SK-N-SH (cell line): ENCODE results near the gene QSER1. TPM values are rescaled to one million over a fixed set of nuclear protein-coding genes. Genes with fewer than 3 reads are reported as not detected.

Experiments
- CTCF ChIA-PET: fragments of 300-600, 350-600 bp; formaldehyde crosslinking; extraction: SDS; loops from one replicate; lab custom pipeline; 2021; lab: Yijun Ruan, JAX
- POLR2A ChIA-PET: fragments of 350-600 bp; sonication (Branson Sonifier 250); formaldehyde crosslinking; extraction: SDS; loops from one replicate; lab custom pipeline; 2020; ENCODE audit warnings: antibody characterized with exemption, inconsistent platforms; lab: Yijun Ruan, JAX
- DNase-seq: peaks from one replicate; pipeline ENCODE4 v3.0.0; 2012
- H2AFZ ChIP-seq: fragments of 200-600 bp; sonication (generic); 2 replicates; pipeline ENCODE4 v1.8.1; 2016; ENCODE audit warnings: antibody characterized with exemption, mild to moderate bottlenecking, low read depth
- H3F3A ChIP-seq: fragments of 200-600 bp; sonication (generic); replicated peaks from 2 replicates; pipeline ENCODE3; 2016; ENCODE audit warnings: antibody characterized with exemption, mild to moderate bottlenecking; ENCODE audit not compliant: insufficient read depth
- H3K27ac ChIP-seq, 2 experiments: fragments of 200-500 bp in 1 of 2; fragments of 200-600 bp in 1 of 2; sonication (Bioruptor generic) in 1 of 2; sonication (generic), shearing (Covaris generic) in 1 of 2; 2 replicates each; pipeline versions ENCODE4 v1.5.1 to v1.6.1; 2014 to 2016; ENCODE audit warnings: low read depth in 2 of 2, inconsistent platforms in 1 of 2, low read length in 1 of 2, mild to moderate bottlenecking in 1 of 2, mixed read lengths in 1 of 2
- H3K27me3 ChIP-seq: fragments of 200-600 bp; sonication (generic), shearing (Covaris generic); 2 replicates; pipeline ENCODE4 v1.6.1; 2016; ENCODE audit warnings: mixed run types; ENCODE audit not compliant: insufficient read depth
- H3K36me3 ChIP-seq, 2 experiments: fragments of 200-500 bp in 1 of 2; fragments of 200-600 bp in 1 of 2; sonication (Bioruptor generic) in 1 of 2; sonication (generic) in 1 of 2; replicated peaks in 1 of 2; 2 replicates each; pipeline versions ENCODE3 to v1.5.1; 2014 to 2016; ENCODE audit warnings: low read length in 1 of 2, mild to moderate bottlenecking in 1 of 2; ENCODE audit not compliant: insufficient read depth in 2 of 2, control insufficient read depth in 1 of 2
- H3K4me1 ChIP-seq, 2 experiments: fragments of 200-500 bp in 1 of 2; fragments of 200-600 bp in 1 of 2; sonication (Bioruptor generic) in 1 of 2; sonication (generic), shearing (Covaris generic) in 1 of 2; 2 replicates each; pipeline versions ENCODE4 v1.5.1 to v1.6.1; 2014 to 2016; ENCODE audit warnings: low read depth in 1 of 2, low read length in 1 of 2, mixed run types in 1 of 2; ENCODE audit not compliant: insufficient read depth in 2 of 2, control insufficient read depth in 1 of 2
- H3K4me2 ChIP-seq: fragments of 200-600 bp; sonication (generic), shearing (Covaris generic); 2 replicates; pipeline ENCODE4 v1.6.1; 2017; ENCODE audit warnings: mixed run types
- H3K4me3 ChIP-seq, 2 experiments: fragments of 200-500 bp in 1 of 2; fragments of 200-600 bp in 1 of 2; sonication (Bioruptor generic) in 1 of 2; sonication (generic), shearing (Covaris generic) in 1 of 2; 2 replicates each; pipeline versions ENCODE4 v1.5.1 to v1.8.1; 2014 to 2016; ENCODE audit warnings: low read depth in 2 of 2, inconsistent platforms in 1 of 2, low read length in 1 of 2, mild to moderate bottlenecking in 1 of 2, mixed read lengths in 1 of 2, moderate library complexity in 1 of 2
- H3K79me2 ChIP-seq: fragments of 200-600 bp; sonication (generic); 2 replicates; pipeline ENCODE4 v1.8.1; 2017; ENCODE audit warnings: mild to moderate bottlenecking; ENCODE audit not compliant: insufficient read depth
- H3K9ac ChIP-seq: fragments of 200-600 bp; sonication (generic); 2 replicates; pipeline ENCODE4 v1.6.1; 2017; ENCODE audit warnings: mixed run types
- H3K9me2 ChIP-seq: fragments of 200-600 bp; sonication (generic); 2 replicates; pipeline ENCODE4 v1.6.1; 2017; ENCODE audit warnings: mixed run types
- H3K9me3 ChIP-seq: fragments of 200-600 bp; sonication (generic); 2 replicates; pipeline ENCODE4 v1.6.1; 2017; ENCODE audit warnings: mixed run types, mild to moderate bottlenecking, moderate library complexity
- H4K20me1 ChIP-seq: fragments of 200-600 bp; sonication (generic); 2 replicates; pipeline ENCODE4 v1.6.1; 2017; ENCODE audit warnings: mild to moderate bottlenecking, mixed run types; ENCODE audit not compliant: insufficient read depth
- CHD2 ChIP-seq: fragments of 150-350 bp; IDR thresholded peaks from 2 replicates; pipeline ENCODE4 v1.6.1; 2018; ENCODE audit warnings: low read length; ENCODE audit not compliant: partially characterized antibody
- CTCF ChIP-seq: fragments of 200-600 bp; sonication (generic); IDR thresholded peaks from 2 replicates; pipeline ENCODE4 v1.6.1; 2017; ENCODE audit warnings: antibody characterized with exemption, mild to moderate bottlenecking, moderate library complexity
- EP300 ChIP-seq, 2 experiments: IDR thresholded peaks; 2 replicates each; pipeline versions ENCODE4 v1.4.0 to v1.6.1; 2012; ENCODE audit warnings: borderline replicate concordance in 1 of 2, low read depth in 1 of 2, low read length in 1 of 2
- FOSL2 ChIP-seq: IDR thresholded peaks from 2 replicates; pipeline ENCODE4 v1.4.0; 2012; ENCODE audit warnings: low read depth, mild to moderate bottlenecking, moderate library complexity, borderline replicate concordance
- FOXJ3 ChIP-seq: sonication (generic); formaldehyde crosslinking; IDR thresholded peaks from 2 replicates; pipeline ENCODE4 v1.5.1; 2020; ENCODE audit warnings: mild to moderate bottlenecking, missing genetic modification reagents
- GABPA ChIP-seq: IDR thresholded peaks from 2 replicates; pipeline ENCODE4 v1.4.0; 2012; ENCODE audit warnings: low read depth, mild to moderate bottlenecking
- MXI1 ChIP-seq: IDR thresholded peaks from 2 replicates; pipeline ENCODE4 v1.6.1; 2012; ENCODE audit warnings: mild to moderate bottlenecking, low read depth, low read length, improper control_type of control experiment
- NRF1 ChIP-seq: IDR thresholded peaks from 2 replicates; pipeline ENCODE4 v1.6.1; 2012; ENCODE audit warnings: low read depth, mild to moderate bottlenecking, low read length
- PBX3 ChIP-seq: IDR thresholded peaks from 2 replicates; pipeline ENCODE4; 2012
- RCOR1 ChIP-seq: fragments of 150-350 bp; IDR thresholded peaks from 2 replicates; pipeline ENCODE4 v1.6.1; 2017; ENCODE audit warnings: antibody characterized with exemption, low read length
- RFX5 ChIP-seq: IDR thresholded peaks from 2 replicates; pipeline ENCODE4 v1.6.1; 2012; ENCODE audit warnings: mild to moderate bottlenecking, improper control_type of control experiment, low read length
- RXRA ChIP-seq: IDR thresholded peaks from 2 replicates; pipeline ENCODE4 v1.4.0; 2012; ENCODE audit warnings: low read depth, mild to moderate bottlenecking, borderline replicate concordance
- SIN3A ChIP-seq: IDR thresholded peaks from 2 replicates; pipeline ENCODE4 v1.6.1; 2012; ENCODE audit warnings: low read depth, mild to moderate bottlenecking, low read length, moderate library complexity, borderline replicate concordance
- SMC3 ChIP-seq: IDR thresholded peaks from 2 replicates; pipeline ENCODE4 v1.6.1; 2012; ENCODE audit warnings: low read depth, low read length, improper control_type of control experiment
- TCF12 ChIP-seq: IDR thresholded peaks from 2 replicates; pipeline ENCODE4 v1.4.0; 2012
- TEAD4 ChIP-seq: IDR thresholded peaks from 2 replicates; pipeline ENCODE4 v1.4.0; 2012; ENCODE audit warnings: mild to moderate bottlenecking, borderline replicate concordance; ENCODE audit not compliant: insufficient read depth
- USF1 ChIP-seq: IDR thresholded peaks from 2 replicates; pipeline ENCODE4 v1.4.0; 2012; ENCODE audit warnings: low read depth, borderline replicate concordance
- USF2 ChIP-seq: fragments of 150-350 bp; IDR thresholded peaks from 2 replicates; pipeline ENCODE4 v1.6.1; 2017; ENCODE audit warnings: antibody characterized with exemption, low read length, low read depth, borderline replicate concordance
- YY1 ChIP-seq: IDR thresholded peaks from 2 replicates; pipeline ENCODE4 v1.4.0; 2012; ENCODE audit warnings: low read depth, mild to moderate bottlenecking
- WGBS: methylation state at CpG from one replicate; pipeline ENCODE4 v1.1.6; 2017; ENCODE audit warnings: low lambda C conversion rate; 5-methylcytosine and 5-hydroxymethylcytosine counted together
- polyA plus RNA-seq, 3 experiments: library from polyadenylated mRNA; depleted of rRNA; stranded (reverse); fragments of >200 nt; gene quantifications; 2 replicates each; pipeline ENCODE4 v1.2.3, GENCODE V29; 2012

QSER1 gene
- polyA plus RNA-seq, 1 of the 3 experiments (the other 2 are of a cell fraction): 4.2 TPM

- peaks cover 100% of the 10 kb centered on the region for H3K79me2 ChIP-seq
- no peak overlapping the region for H3K9ac ChIP-seq
- 93% methylated on average over 7 of the region's 7 CpGs for WGBS
- H4K20me1 ChIP-seq: 0 out of 2 replicates have a peak, but pooled peaks cover 5% of the 10 kb centered on the region
- H3K36me3 ChIP-seq: no peaks in the 10 kb centered on the region
- no peak overlapping the region for H3K27ac ChIP-seq
- H3K9me3 ChIP-seq: no peaks in the 10 kb centered on the region
- no peak for TF ChIP-seq RCOR1
- TF ChIP-seq YY1: no peak
- no peak for TF ChIP-seq FOXJ3
- ChIA-PET CTCF (interaction anchor here (1.1 kb wide), 1 partner anchor 20 kb away, joined by 4 read pairs; the partner anchor contains the start of gene QSER1), POLR2A (interaction anchor here (1.7 kb wide), 1 partner anchor 20 kb away, joined by 3 read pairs; no protein-coding TSS in a partner anchor)
- H3K9me2 ChIP-seq: no peaks in the 10 kb centered on the region
- DNase-seq: no peak
- no peak overlapping the region for H3K4me2 ChIP-seq
- no peak overlapping the region for H2AFZ ChIP-seq
- H3K27me3 ChIP-seq: no peaks in the 10 kb centered on the region
- no peak overlapping the region for H3K4me3 ChIP-seq
- H3K4me1 ChIP-seq: peaks cover 0 to 6% of the 10 kb centered on the region in 2 experiments; a peak in 1 of 4 replicates
- H3F3A ChIP-seq: no peaks in the 10 kb centered on the region
Measured at GRCh38 chr11:32913445-32913844, 20.8 kb downstream of the QSER1 start.

GRCh38 chr11:32916361-32916760 lies 23.8 kb downstream of the QSER1 start:
- Histone ChIP-seq H4K20me1 (no peaks in the 10 kb centered on the region), H3K4me2 (no peak overlapping the region), H3F3A (no peaks in the 10 kb centered on the region), H3K9ac (no peak overlapping the region), H3K27ac (no peak overlapping the region), H3K9me2 (no peaks in the 10 kb centered on the region)
- POLR2A ChIA-PET: no interaction called here
- TF ChIP-seq CTCF (no peak), GABPA (no peak), SMC3 (no peak), EP300 (IDR thresholded peaks at IDR 0.05; ENCODE audit: borderline replicate concordance in 1 of 2, low read depth in 1 of 2, low read length in 1 of 2) (no peak), TEAD4 (no peak), USF1 (no peak), RXRA (no peak), NRF1 (no peak), MXI1 (no peak), RFX5 (no peak), RCOR1 (no peak), FOSL2 (no peak), TCF12 (no peak), YY1 (no peak), CHD2 (no peak), SIN3A (no peak), PBX3 (no peak), USF2 (no peak)
- TF ChIP-seq, all 33 proteins: peak for 0
- DNase-seq: no peak
- CTCF ChIA-PET: no interaction called here
- Histone ChIP-seq H2AFZ (no peak overlapping the region), H3K4me1 (peaks cover 0 to 7% of the 10 kb centered on the region in 2 experiments; a peak in 1 of 4 replicates), H3K36me3 (no peaks in the 10 kb centered on the region), H3K9me3 (no peaks in the 10 kb centered on the region), H3K4me3 (no peak overlapping the region), H3K79me2 (peaks cover 98% of the 10 kb centered on the region), H3K27me3 (no peaks in the 10 kb centered on the region)
- 89% methylated on average over 1 of the region's 1 CpG for WGBS
